IMR-90 (cell line): ENCODE measurements around the gene ZNF212. TPM values are rescaled to one million over a fixed set of nuclear protein-coding genes. Genes with fewer than 3 reads are reported as not detected.

ENCODE experiments used
- ATAC-seq: fragments of 200-7000 bp; cut with Tn5 transposase; 2 replicates; pipeline ENCODE4 v1.9.1; 2020; ENCODE audit warnings: low read depth, mild to moderate bottlenecking, moderate library complexity
- BruUV-seq: library from RNA; stranded (reverse); fragments of 400-500 nt; replicated peaks from 2 replicates; lab custom pipeline; 2021; lab: Mats Ljungman, UMichigan
- CTCF ChIA-PET: fragments of 300-600 bp; formaldehyde crosslinking; extraction: SDS; loops from one replicate; lab custom pipeline; 2021; ENCODE audit warnings: antibody characterized with exemption; lab: Yijun Ruan, JAX
- POLR2A ChIA-PET: fragments of 300-600 bp; sonication (Branson Sonifier 250); formaldehyde crosslinking; loops from one replicate; lab custom pipeline; 2022; ENCODE audit warnings: antibody characterized with exemption; ENCODE audit not compliant: unreplicated experiment; lab: Charles Lee
- DNase-seq: peaks from one replicate; pipeline ENCODE4 v3.0.0; 2013
- H2AFZ ChIP-seq: replicated peaks from 2 replicates; pipeline ENCODE3; 2013; ENCODE audit warnings: low read length, mild to moderate bottlenecking; ENCODE audit not compliant: poor library complexity
- H2AK5ac ChIP-seq: 2 replicates; pipeline ENCODE4 v1.6.1; 2013; ENCODE audit warnings: low read depth, low read length, inconsistent platforms
- H2AK9ac ChIP-seq: replicated peaks from 2 replicates; pipeline ENCODE3; 2013; ENCODE audit warnings: mild to moderate bottlenecking, low read depth, low read length, moderate library complexity; ENCODE audit not compliant: poor library complexity
- H2BK120ac ChIP-seq: 2 replicates; pipeline ENCODE4 v1.6.1; 2013; ENCODE audit warnings: low read depth, low read length, inconsistent platforms
- H2BK15ac ChIP-seq: 3 replicates; pipeline ENCODE4 v1.6.1; 2013; ENCODE audit warnings: low read depth, low read length, inconsistent platforms
- H2BK20ac ChIP-seq: 2 replicates; pipeline ENCODE4 v1.6.1; 2013; ENCODE audit warnings: low read depth, mild to moderate bottlenecking, inconsistent platforms, low read length, moderate library complexity
- H2BK5ac ChIP-seq: 2 replicates; pipeline ENCODE4 v1.6.1; 2013; ENCODE audit warnings: mild to moderate bottlenecking, low read depth, low read length, inconsistent platforms; ENCODE audit not compliant: poor library complexity, severe bottlenecking
- H3K14ac ChIP-seq: replicated peaks from 2 replicates; pipeline ENCODE4 v1.6.1; 2013; ENCODE audit warnings: low read depth, low read length, inconsistent platforms
- H3K18ac ChIP-seq: 2 replicates; pipeline ENCODE4 v1.6.1; 2013; ENCODE audit warnings: low read depth, low read length, control low read depth
- H3K23ac ChIP-seq: 2 replicates; pipeline ENCODE4 v1.6.1; 2013; ENCODE audit warnings: low read depth, low read length, inconsistent platforms
- H3K27ac ChIP-seq: 2 replicates; pipeline ENCODE4 v1.5.1; 2013; ENCODE audit warnings: mild to moderate bottlenecking, control low read depth, low read length; ENCODE audit not compliant: insufficient read depth
- H3K27me3 ChIP-seq: 2 replicates; pipeline ENCODE4 v1.6.1; 2013; ENCODE audit warnings: low read length; ENCODE audit not compliant: control insufficient read depth, insufficient read depth
- H3K36me3 ChIP-seq: 2 replicates; pipeline ENCODE4 v1.6.1; 2013; ENCODE audit warnings: low read length, mixed read lengths; ENCODE audit not compliant: control insufficient read depth, insufficient read depth
- H3K4ac ChIP-seq: 2 replicates; pipeline ENCODE4 v1.6.1; 2013; ENCODE audit warnings: low read depth, low read length, inconsistent platforms
- H3K4me1 ChIP-seq: 2 replicates; pipeline ENCODE4 v1.6.1; 2013; ENCODE audit warnings: low read length, mixed read lengths; ENCODE audit not compliant: control insufficient read depth, insufficient read depth
- H3K4me2 ChIP-seq: 2 replicates; pipeline ENCODE4 v1.6.1; 2013; ENCODE audit warnings: low read depth, mild to moderate bottlenecking, control low read depth, low read length, moderate library complexity
- H3K4me3 ChIP-seq: 2 replicates; pipeline ENCODE4 v1.5.1; 2013; ENCODE audit warnings: low read depth, mild to moderate bottlenecking, control low read depth, low read length, moderate library complexity; ENCODE audit not compliant: insufficient read depth
- H3K56ac ChIP-seq: 2 replicates; pipeline ENCODE4 v1.6.1; 2013; ENCODE audit warnings: low read length, inconsistent platforms; ENCODE audit not compliant: insufficient read depth; ENCODE audit errors: extremely low read depth
- H3K79me1 ChIP-seq, 2 experiments: 2 replicates each; pipeline ENCODE4 v1.6.1; 2013; ENCODE audit warnings: low read length in 2 of 2, inconsistent platforms in 1 of 2, low read depth in 1 of 2
- H3K9ac ChIP-seq: 2 replicates; pipeline ENCODE4 v1.6.1; 2013; ENCODE audit warnings: low read depth, low read length, control low read depth
- H3K9me1 ChIP-seq: 2 replicates; pipeline ENCODE4 v1.6.1; 2013; ENCODE audit warnings: low read length, inconsistent platforms; ENCODE audit not compliant: insufficient read depth
- H3K9me3 ChIP-seq: 2 replicates; pipeline ENCODE4 v1.6.1; 2013; ENCODE audit warnings: low read length; ENCODE audit not compliant: control insufficient read depth, insufficient read depth
- H4K20me1 ChIP-seq: 2 replicates; pipeline ENCODE4 v1.6.1; 2013; ENCODE audit warnings: low read length, inconsistent platforms; ENCODE audit not compliant: insufficient read depth
- H4K5ac ChIP-seq: 2 replicates; pipeline ENCODE4 v1.6.1; 2013; ENCODE audit warnings: mild to moderate bottlenecking, low read depth, low read length, control low read depth
- H4K8ac ChIP-seq, 2 experiments: 2 replicates each; pipeline ENCODE4 v1.6.1; 2013; ENCODE audit warnings: low read depth in 2 of 2, low read length in 2 of 2, control low read depth in 1 of 2, inconsistent platforms in 1 of 2
- H4K91ac ChIP-seq: 2 replicates; pipeline ENCODE4 v1.6.1; 2013; ENCODE audit warnings: low read depth, low read length, inconsistent platforms; ENCODE audit not compliant: insufficient read depth
- BHLHE40 ChIP-seq: fragments of 150-350 bp; IDR thresholded peaks from 2 replicates; pipeline ENCODE4 v1.6.1; 2016; ENCODE audit warnings: mild to moderate bottlenecking, low read depth, low read length
- WGBS, 2 experiments: methylation state at CpG; one replicate each; pipeline versions ENCODE4 v1.1.5 to v1.1.7; 2013; ENCODE audit warnings: missing lambda C conversion rate in 2 of 2; ENCODE audit not compliant: insufficient read length in 1 of 2; ENCODE audit errors: extremely low coverage in 2 of 2; 5-methylcytosine and 5-hydroxymethylcytosine counted together
- dilution Hi-C: fragments of 300-500 bp; cut with HindIII; formaldehyde crosslinking; loops from one replicate; pipeline ENCODE4 v1.14.3; 2018; ENCODE audit warnings: low sequenced_read_pairs; ENCODE audit not compliant: unreplicated experiment
- in situ Hi-C: fragments of 300-500 bp; cut with MboI; formaldehyde crosslinking; loops from 3 replicates; pipeline ENCODE4 v1.14.3; 2019; ENCODE audit warnings: low sequenced_read_pairs, inconsistent platforms, mixed read lengths
- intact Hi-C: fragments of 100-400 bp; cut with micrococcal nuclease; formaldehyde crosslinking; loops from 2 replicates; pipeline ENCODE4 v1.10.0; 2022
- polyA plus RNA-seq, 3 experiments: library from polyadenylated mRNA; depleted of rRNA; stranded (reverse); fragments of >200 nt; gene quantifications; 2 replicates each; pipeline ENCODE4 v1.2.3, GENCODE V29; 2012; ENCODE audit warnings: low replicate concordance in 1 of 3
- total RNA-seq: library from RNA; depleted of rRNA; stranded (reverse); fragments of >200 nt; gene quantifications from 2 replicates; pipeline ENCODE4 v1.2.3, GENCODE V29; 2012

The ZNF212 gene
- total and polyA plus RNA-seq, 2 of the 4 experiments (the other 2 are of a cell fraction) = 3.8 to 5.1 TPM

GRCh38 chr7:149223761-149224160 lies 15.7 kb upstream of the ZNF212 start:
- H2BK15ac ChIP-seq = no peak overlapping the region
- DNase-seq = no peak
- no peak for ATAC-seq

More at GRCh38 chr7:149223761-149224160, 15.7 kb upstream of the ZNF212 start:
- ChIA-PET POLR2A (no interaction called here), CTCF (no interaction called here)
- in situ Hi-C loops (no loop called here), dilution Hi-C loops (no loop called here), intact Hi-C loops (no loop called here)
- peaks cover 3% of the 10 kb centered on the region for H3K4me1 ChIP-seq
- no peak overlapping the region for H3K14ac ChIP-seq
- TF ChIP-seq BHLHE40 = no peak
- peaks cover 39% of the 10 kb centered on the region for H3K36me3 ChIP-seq
- H4K8ac ChIP-seq = no peak overlapping the region
- no peak overlapping the region for H3K4me2 ChIP-seq
- H3K27ac ChIP-seq = no peak overlapping the region
- H2BK20ac ChIP-seq = no peak overlapping the region
- no peaks in the 10 kb centered on the region; the same call in 1 of the 2 replicates for H3K9me1 ChIP-seq
- H2BK120ac ChIP-seq = no peak overlapping the region
- H2AFZ ChIP-seq = no peak overlapping the region
- H4K91ac ChIP-seq = no peak overlapping the region
- no TSS peak for BruUV-seq
- no peak overlapping the region for H2AK9ac ChIP-seq
- 100% methylated on average over 5 of the region's 39 CpGs; no CpG with 5 or more reads in 1 of the 2 experiments for WGBS, 2 experiments
- no peak overlapping the region for H2BK5ac ChIP-seq
- H2AK5ac ChIP-seq = no peak overlapping the region
- no peaks in the 10 kb centered on the region for H3K9me3 ChIP-seq
- H3K9ac ChIP-seq = no peak overlapping the region
- H3K27me3 ChIP-seq = no peaks in the 10 kb centered on the region
- no peak overlapping the region for H3K56ac ChIP-seq
- H3K18ac ChIP-seq = no peak overlapping the region
- H3K4ac ChIP-seq = no peak overlapping the region
- peaks cover 0 to 7% of the 10 kb centered on the region in 2 experiments; a peak in 1 of 4 replicates for H3K79me1 ChIP-seq
- H4K5ac ChIP-seq = no peak overlapping the region
- H3K23ac ChIP-seq = no peak overlapping the region
- H4K20me1 ChIP-seq = no peaks in the 10 kb centered on the region
- H3K4me3 ChIP-seq = no peak overlapping the region
